ENCODE measurements around the gene HTR3B. TPM values are rescaled to one million over a fixed set of nuclear protein-coding genes. Genes with fewer than 3 reads are reported as not detected.

Gene HTR3B
- total and polyA plus RNA-seq, 2 donors (not counting 1 experiment from before 2014, with no cell fraction given), result not detected

DNA sequence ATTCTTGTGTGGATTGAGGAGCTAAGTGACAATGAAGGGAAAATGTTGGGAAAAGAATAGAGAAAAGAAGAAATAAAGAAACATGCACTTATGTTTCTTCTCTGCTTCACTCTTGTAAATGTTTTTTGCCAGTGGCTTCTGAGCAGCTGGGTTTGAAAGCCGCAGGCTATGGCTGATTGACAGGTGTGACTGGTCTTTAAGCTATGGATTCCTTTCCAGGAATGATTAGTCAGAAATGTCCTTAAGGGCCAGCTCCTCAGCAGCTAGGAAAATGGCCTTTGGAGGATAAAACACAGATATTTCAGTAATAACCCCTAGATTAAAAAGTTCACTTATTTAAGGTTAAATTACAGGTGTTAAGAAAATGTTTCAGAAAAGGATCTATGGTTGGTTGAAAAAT, 22.7 kb upstream of the HTR3B start:
- ATAC-seq (ENCODE audit: low read depth) (no peak), DNase-seq (no peak)
- intact Hi-C loops (cut with micrococcal nuclease), result no loop called here
- Mint-ChIP-seq H3K4me1 (peaks cover 11% of the 10 kb centered on the region), H3K4me3 (no peak overlapping the region), H3K27me3 (no peaks in the 10 kb centered on the region), H3K27ac (no peak overlapping the region), H3K9me3 (ENCODE audit: insufficient read depth) (no peaks in the 10 kb centered on the region)
- Histone ChIP-seq H3K4me3 (ENCODE audit: control extremely low read depth in 1 of 5, extremely low read depth in 1 of 5, insufficient read depth in 1 of 5, low read depth in 2 of 5, low read length in 4 of 5) (no peak overlapping the region), H2AFZ (ENCODE audit: insufficient read depth, low read depth, low read length, poor library complexity, severe bottlenecking) (no peak overlapping the region), H3K27ac (ENCODE audit: low read length in 2 of 2) (no peak overlapping the region), H3K4me1 (ENCODE audit: control insufficient read depth in 2 of 2, insufficient read depth in 2 of 2, low read length in 2 of 2) (peaks cover 5 to 9% of the 10 kb centered on the region in 2 donors), H3K4me2 (replicated peaks; ENCODE audit: low read depth, low read length, poor library complexity, severe bottlenecking) (no peak overlapping the region), H3K27me3 (replicated peaks in 1 of 4; ENCODE audit: control extremely low read depth in 1 of 4, control insufficient read depth in 3 of 4, insufficient read depth in 4 of 4, low read length in 3 of 4) (no peaks in the 10 kb centered on the region), H3K36me3 (replicated peaks in 1 of 2; ENCODE audit: control extremely low read depth in 1 of 2, control insufficient read depth in 1 of 2, extremely low read depth in 1 of 2, insufficient read depth in 2 of 2, low read length in 1 of 2) (no peaks in the 10 kb centered on the region), H4K20me1 (ENCODE audit: control insufficient read depth, insufficient read depth, low read length, poor library complexity, severe bottlenecking) (no peaks in the 10 kb centered on the region), H3K9ac (ENCODE audit: low read length) (no peak overlapping the region), H3K9me3 (ENCODE audit: control extremely low read depth in 1 of 3, control insufficient read depth in 2 of 3, insufficient read depth in 1 of 3, low read length in 2 of 3) (peaks cover 0 to 10% (median 0%) of the 10 kb centered on the region in 3 donors), H3K79me2 (ENCODE audit: control insufficient read depth, insufficient read depth, low read length) (no peaks in the 10 kb centered on the region)
- CTCF ChIA-PET, result no interaction called here
- POLR2A ChIA-PET, result no interaction called here
- TF ChIP-seq EZH2 (IDR thresholded peaks at IDR 0.05; ENCODE audit: borderline replicate concordance, insufficient read depth, low read depth, low read length, poor library complexity, severe bottlenecking) (no peak), CTCF (IDR thresholded peaks at IDR 0.05) (no peak)
- 100% methylated on average over 1 of the region's 1 CpG for WGBS (ENCODE audit: insufficient coverage)

GRCh38 chr11:113884361-113884836, 20.2 kb upstream of the HTR3B start:
- WGBS (ENCODE audit: insufficient coverage), result 93% methylated on average over 6 of the region's 7 CpGs
- no peaks in the 10 kb centered on the region for H3K9me3 Mint-ChIP-seq (ENCODE audit: insufficient read depth)
- Histone ChIP-seq H3K9me3 (ENCODE audit: control extremely low read depth in 1 of 3, control insufficient read depth in 2 of 3, insufficient read depth in 1 of 3, low read length in 2 of 3) (peaks cover 0 to 7% (median 0%) of the 10 kb centered on the region in 3 donors), H3K4me1 (ENCODE audit: control insufficient read depth in 2 of 2, insufficient read depth in 2 of 2, low read length in 2 of 2) (no peaks in the 10 kb centered on the region), H3K36me3 (replicated peaks in 1 of 2; ENCODE audit: control extremely low read depth in 1 of 2, control insufficient read depth in 1 of 2, extremely low read depth in 1 of 2, insufficient read depth in 2 of 2, low read length in 1 of 2) (no peaks in the 10 kb centered on the region), H3K4me3 (ENCODE audit: control extremely low read depth in 1 of 5, extremely low read depth in 1 of 5, insufficient read depth in 1 of 5, low read depth in 2 of 5, low read length in 4 of 5) (no peak overlapping the region), H3K4me2 (replicated peaks; ENCODE audit: low read depth, low read length, poor library complexity, severe bottlenecking) (no peak overlapping the region), H4K20me1 (ENCODE audit: control insufficient read depth, insufficient read depth, low read length, poor library complexity, severe bottlenecking) (no peaks in the 10 kb centered on the region), H3K79me2 (ENCODE audit: control insufficient read depth, insufficient read depth, low read length) (no peaks in the 10 kb centered on the region), H3K27me3 (replicated peaks in 1 of 4; ENCODE audit: control extremely low read depth in 1 of 4, control insufficient read depth in 3 of 4, insufficient read depth in 4 of 4, low read length in 3 of 4) (no peaks in the 10 kb centered on the region), H2AFZ (ENCODE audit: insufficient read depth, low read depth, low read length, poor library complexity, severe bottlenecking) (no peak overlapping the region), H3K27ac (ENCODE audit: low read length in 2 of 2) (no peak overlapping the region), H3K9ac (ENCODE audit: low read length) (no peak overlapping the region)
- ATAC-seq (ENCODE audit: low read depth), result no peak
- TF ChIP-seq CTCF (IDR thresholded peaks at IDR 0.05), result no peak
- no peak for TF ChIP-seq EZH2 (IDR thresholded peaks at IDR 0.05; ENCODE audit: borderline replicate concordance, insufficient read depth, low read depth, low read length, poor library complexity, severe bottlenecking)
- H3K27me3 Mint-ChIP-seq, result no peaks in the 10 kb centered on the region
- H3K27ac Mint-ChIP-seq, result no peak overlapping the region
- H3K4me3 Mint-ChIP-seq, result no peak overlapping the region
- intact Hi-C loops (cut with micrococcal nuclease), result no loop called here
- POLR2A ChIA-PET, result interaction anchor here (0.6 to 0.8 kb wide), 2 partner anchors 93 to 1729 kb away, joined by 3 read pairs; no protein-coding TSS in a partner anchor
- CTCF ChIA-PET, result interaction anchor here (1.2 to 5.4 kb wide), 2 partner anchors 12 to 88 kb away, joined by 4 to 27 read pairs; no protein-coding TSS in a partner anchor
- DNase-seq, result no peak
- no peaks in the 10 kb centered on the region for H3K4me1 Mint-ChIP-seq

Measured in B cell (primary cell).